Measurements from ENCODE around the gene ACP7.
"Not testable (repeated sequence)": the region's sequence is repeated elsewhere in the genome, so short reads cannot be mapped to it uniquely, and the experiment has no call there.

Gene ACP7

DNA sequence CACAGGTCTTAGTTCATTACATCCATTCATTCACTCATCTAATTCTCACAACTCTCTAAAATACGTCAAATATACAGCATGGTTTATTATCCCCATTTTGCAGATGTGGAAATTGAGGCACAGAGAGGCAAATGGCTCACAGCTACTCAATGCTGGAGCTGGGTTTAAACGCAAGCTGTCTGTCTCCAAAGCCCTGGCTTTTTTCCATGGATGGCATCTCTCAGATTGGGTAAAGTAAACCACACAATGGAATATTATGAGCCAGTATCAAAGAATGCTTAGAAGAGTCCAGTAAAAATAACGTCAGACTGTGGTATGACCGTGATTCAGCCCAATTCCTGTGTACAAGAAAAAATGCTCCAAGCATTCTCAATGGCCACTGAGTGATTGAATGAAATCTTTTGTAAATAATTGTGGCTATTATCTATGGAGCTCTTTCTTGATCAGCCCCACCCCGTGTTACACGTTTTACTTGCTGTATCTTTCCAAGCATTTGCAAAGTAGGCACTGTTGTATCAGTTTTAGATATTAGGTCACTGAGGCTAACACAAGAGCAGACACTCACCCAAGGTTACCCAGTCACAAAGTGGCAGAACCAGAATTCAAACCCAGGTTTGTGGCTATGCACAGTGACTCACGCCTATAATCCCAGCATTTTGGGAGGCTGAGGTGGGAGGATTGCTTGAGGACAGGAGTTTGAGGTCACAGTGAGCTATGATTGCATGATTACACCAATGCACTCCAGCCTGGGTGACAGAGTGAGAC, 5.5 kb upstream of the ACP7 start:
- peak; percentile 98 for DNase-seq (ENCODE audit: low read depth)

GRCh38 chr19:39080431-39080830, 3.7 kb upstream of the ACP7 start:
- DNase-seq (ENCODE audit: low read depth) = no peak

- no peak for DNase-seq (ENCODE audit: low read depth)
Measured at GRCh38 chr19:39082167-39082566, 2.0 kb upstream of the ACP7 start.

DNA sequence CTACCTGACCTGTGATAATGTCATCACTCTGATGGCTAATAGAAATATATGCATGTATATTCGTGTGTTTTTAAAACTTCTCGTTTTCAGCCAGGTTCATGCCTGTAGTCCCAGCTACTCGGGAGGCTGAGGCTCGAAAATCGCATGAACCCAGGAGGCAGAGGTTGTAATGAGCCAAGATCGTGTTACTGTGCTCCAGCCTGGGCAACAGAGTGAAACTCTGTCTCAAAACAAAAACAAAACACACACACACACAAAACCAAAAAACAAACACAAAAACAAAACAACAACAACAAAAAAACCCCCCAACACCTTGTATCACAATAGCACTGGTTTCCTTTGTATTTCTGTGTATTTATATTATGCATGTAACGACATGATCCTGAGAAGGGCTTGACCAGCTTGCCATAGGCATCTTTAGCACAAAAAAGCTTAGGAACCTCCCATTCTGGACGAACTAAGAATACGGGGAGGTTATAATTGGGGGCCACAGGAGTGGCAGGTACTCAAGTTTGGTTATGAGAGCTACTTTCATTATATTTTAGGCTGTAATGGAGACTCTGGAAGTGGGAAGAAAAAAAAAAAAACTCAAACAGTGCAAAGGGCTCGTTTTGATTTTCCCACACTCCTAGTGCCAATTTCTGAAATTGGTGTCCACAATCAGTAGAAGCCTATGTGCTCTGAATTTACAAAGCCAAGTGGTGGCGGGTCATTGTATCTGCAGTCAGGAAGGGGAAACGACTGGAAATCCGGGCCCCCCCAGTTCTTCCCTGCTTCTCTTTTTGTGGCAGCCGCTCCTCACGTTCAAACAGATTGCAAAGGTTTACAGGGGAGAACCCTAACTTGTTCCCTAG, 1.2 kb upstream of the ACP7 start:
- no peak for DNase-seq (ENCODE audit: low read depth)

- DNase-seq (ENCODE audit: low read depth) = no peak
Measured at GRCh38 chr19:39083599-39083982, 577 bp upstream of the ACP7 start.

DNA sequence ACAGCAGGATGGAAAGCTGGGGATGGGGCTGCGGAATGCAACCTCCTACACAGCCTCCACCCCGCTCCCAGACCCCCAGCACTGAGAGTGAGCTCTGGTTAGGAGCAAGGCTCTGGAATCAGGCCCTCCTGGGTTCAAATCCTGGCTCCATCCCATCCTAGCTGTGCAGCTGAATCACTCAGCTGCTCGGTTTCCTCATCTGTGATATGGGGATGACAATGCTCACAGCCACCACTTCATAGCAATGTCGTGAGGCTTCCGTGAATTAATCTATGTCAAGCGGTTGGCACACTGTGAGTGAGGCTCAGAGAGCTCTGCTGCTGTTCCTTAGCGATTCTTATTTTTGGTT, 538 bp downstream of the ACP7 start:
- no peak for DNase-seq (ENCODE audit: low read depth)

DNA sequence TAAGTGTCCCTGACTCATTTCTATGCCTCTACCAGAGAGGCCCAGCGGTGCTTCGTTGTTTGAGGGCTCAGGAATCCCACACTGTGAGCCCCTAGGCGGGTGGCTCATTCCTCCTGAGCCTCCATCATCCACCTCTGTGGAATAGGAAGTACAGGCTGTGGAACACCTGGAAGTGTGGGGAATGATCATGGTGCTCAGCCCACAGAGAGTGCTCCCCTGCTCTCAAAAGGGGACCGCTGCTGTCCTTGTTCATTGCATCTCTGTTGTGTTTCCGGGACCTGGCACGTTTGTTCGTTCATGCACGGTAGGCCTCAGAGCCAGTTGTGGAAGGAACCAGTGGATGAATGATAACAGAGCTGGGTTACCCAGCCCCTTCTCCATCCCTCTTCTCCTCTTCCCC, 1.2 kb downstream of the ACP7 start:
- no peak for DNase-seq (ENCODE audit: low read depth)

DNA sequence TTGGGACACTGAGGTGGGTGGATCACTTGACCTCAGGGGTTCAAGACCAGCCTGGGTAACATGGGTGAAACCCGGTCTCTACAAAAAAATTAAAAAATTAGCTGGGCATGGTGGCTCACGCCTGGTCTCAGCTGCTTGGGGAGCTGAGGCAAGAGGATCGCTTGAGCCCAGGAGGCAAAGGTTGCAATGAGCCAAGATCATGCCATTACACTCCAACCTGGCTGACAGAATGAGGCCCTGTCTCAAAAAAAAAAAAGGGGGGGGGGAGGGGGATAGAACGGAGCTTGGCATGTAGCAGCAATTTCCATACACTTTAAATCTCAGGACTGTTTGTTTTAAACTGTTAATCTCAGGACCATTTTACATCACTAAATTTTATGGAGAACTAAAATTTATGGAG, 2.2 kb downstream of the ACP7 start:
- no peak for DNase-seq (ENCODE audit: low read depth)

- no peak for DNase-seq (ENCODE audit: low read depth)
Measured at GRCh38 chr19:39087907-39088686, 3.9 kb downstream of the ACP7 start.

DNA sequence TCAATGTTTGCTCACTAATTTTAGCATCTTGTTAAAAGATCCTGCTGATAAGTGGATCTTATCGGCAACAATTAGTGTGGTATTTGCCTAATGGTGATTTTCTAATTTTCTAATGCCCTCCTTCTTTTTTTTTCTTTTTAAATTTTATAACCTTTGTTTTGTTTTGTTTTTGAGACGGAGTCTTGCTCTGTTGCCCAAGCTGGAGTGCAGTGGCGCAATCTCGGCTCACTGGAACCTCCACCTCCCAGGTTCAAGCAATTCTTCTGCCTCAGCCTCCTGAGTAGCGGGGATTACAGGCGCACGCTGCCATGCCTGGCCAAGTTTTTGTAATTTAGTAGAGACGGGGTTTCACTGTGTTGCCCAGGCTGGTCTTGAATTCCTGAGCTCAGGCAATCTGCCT, 5.8 kb downstream of the ACP7 start:
- not testable (repeated sequence) for DNase-seq (ENCODE audit: low read depth)

GRCh38 chr19:39090881-39091280, 6.7 kb downstream of the ACP7 start:
- no peak for DNase-seq (ENCODE audit: low read depth)

DNA sequence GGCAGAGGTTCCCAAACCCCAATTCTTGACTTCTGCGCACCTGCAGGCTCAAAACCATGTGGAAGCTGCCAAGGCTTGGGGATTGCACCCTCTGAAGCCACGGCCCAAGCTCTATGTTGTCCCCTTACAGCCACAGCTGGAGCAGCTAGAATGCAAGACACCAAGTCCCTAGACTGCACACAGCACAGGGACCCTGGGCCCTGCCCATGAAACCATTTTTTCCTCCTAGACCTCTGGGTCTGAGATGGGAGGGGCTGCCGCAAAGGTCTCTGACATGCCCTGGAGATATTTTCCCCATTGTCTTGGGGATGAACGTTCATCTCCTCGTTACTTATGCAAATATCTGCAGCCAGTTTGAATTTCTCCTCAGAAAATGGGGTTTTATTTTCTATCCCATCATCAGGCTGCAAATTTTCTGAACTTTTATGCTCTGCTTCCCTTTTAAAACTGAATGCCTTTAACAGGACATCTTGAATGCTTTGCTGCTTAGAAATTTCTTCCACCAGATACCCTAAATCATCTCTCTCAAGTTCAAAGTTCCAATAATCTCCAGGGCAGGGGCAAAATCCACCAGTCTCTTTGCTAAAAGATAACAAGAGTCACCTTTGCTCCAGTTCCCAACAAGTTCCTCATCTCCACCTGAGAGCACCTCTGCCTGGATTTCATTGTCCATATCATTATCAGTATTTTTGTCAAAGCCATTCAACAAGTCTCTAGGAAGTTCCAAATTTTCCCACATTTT, 11.8 kb downstream of the ACP7 start:
- DNase-seq (ENCODE audit: low read depth) = not testable (repeated sequence)

DNA sequence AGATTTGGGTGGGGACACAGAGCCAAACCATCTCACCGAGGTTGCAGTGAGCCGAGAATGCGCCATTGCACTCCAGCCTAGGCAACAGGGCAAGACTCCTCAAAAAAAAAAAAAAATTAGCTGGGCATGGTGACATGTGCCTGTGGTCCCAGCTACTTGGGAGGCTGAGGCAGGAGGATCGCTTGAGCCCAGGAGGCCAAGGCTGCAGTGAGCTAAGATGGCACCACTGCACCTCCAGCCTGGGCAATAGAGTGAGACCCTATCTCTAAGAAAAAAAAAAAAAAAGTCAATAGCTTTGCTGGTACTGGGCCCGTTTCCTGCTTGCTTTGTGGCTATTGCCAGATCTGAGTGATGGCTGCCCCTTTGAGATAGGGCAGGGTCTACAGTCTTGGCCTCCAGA, 13.1 kb downstream of the ACP7 start:
- no peak for DNase-seq (ENCODE audit: low read depth)

- no peak for DNase-seq (ENCODE audit: low read depth)
Measured at GRCh38 chr19:39097721-39098120, 13.6 kb downstream of the ACP7 start.

DNA sequence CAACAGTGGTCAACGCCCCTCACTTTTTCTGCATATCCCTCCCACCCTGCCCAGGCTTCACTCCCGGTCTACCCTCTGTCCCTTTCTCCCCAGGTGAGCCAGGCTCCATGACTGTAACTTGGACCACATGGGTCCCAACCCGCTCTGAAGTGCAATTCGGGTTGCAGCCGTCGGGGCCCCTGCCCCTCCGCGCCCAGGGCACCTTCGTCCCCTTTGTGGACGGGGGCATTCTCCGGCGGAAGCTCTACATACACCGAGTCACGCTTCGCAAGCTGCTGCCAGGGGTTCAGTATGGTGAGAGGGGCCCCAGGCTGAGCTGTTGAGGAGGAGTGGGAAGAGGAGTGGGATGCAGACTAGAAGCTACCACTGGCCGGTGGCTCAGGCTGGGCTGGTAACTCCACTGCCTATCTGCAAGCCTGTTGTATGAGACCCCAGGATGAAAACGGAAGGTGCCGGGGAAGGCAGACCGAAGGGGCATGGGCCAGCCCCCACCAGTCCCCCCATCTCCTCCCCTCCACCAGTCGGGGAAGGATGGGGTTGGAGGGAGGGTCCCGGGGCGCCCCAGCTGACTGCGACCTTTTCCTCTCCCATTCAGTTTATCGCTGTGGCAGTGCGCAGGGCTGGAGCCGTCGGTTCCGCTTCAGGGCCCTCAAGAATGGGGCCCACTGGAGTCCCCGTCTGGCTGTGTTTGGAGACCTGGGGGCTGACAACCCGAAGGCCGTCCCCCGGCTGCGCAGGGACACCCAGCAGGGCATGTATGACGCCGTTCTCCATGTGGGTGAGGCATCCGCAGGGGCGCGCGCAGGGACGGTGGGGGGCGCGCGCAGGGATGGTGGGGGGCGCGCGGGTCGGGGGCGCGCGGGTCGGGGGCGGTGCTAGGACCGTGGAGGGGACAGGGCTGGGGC, 14.4 kb downstream of the ACP7 start:
- DNase-seq (ENCODE audit: low read depth) = no peak

GRCh38 chr19:39099341-39099740, 15.2 kb downstream of the ACP7 start:
- DNase-seq (ENCODE audit: low read depth) = no peak

GRCh38 chr19:39100500-39101166, 16.5 kb downstream of the ACP7 start:
- no peak for DNase-seq (ENCODE audit: low read depth)

GRCh38 chr19:39103151-39103550, 19.0 kb downstream of the ACP7 start:
- DNase-seq (ENCODE audit: low read depth) = no peak

GRCh38 chr19:39104186-39104596, 20.0 kb downstream of the ACP7 start:
- no peak for DNase-seq (ENCODE audit: low read depth)

GRCh38 chr19:39106194-39106593, 22.0 kb downstream of the ACP7 start:
- no peak for DNase-seq (ENCODE audit: low read depth)
